HFFc6 (cell line): ENCODE data around the gene TXLNG. TPM values are rescaled to one million over a fixed set of nuclear protein-coding genes. Genes with fewer than 3 reads are reported as not detected.

Experiments
- DNase-seq: peaks from one replicate; pipeline ENCODE4 v3.0.0-alpha.2; 2018
- H3K27ac Mint-ChIP-seq: 2 replicates; pipeline ENCODE4 v1.8.0; 2020; ENCODE audit warnings: mild to moderate bottlenecking, mixed read lengths
- H3K27me3 Mint-ChIP-seq: 2 replicates; pipeline ENCODE4 v1.8.0; 2021; ENCODE audit warnings: mild to moderate bottlenecking, moderate library complexity, mixed read lengths; ENCODE audit not compliant: insufficient read depth
- H3K36me3 Mint-ChIP-seq: 2 replicates; pipeline ENCODE4 v1.8.0; 2021; ENCODE audit warnings: low read depth, mixed read lengths
- H3K4me1 Mint-ChIP-seq: 2 replicates; pipeline ENCODE4 v1.8.0; 2020; ENCODE audit warnings: low read depth, mixed read lengths
- H3K4me3 Mint-ChIP-seq: 2 replicates; pipeline ENCODE4 v1.8.0; 2020; ENCODE audit warnings: mild to moderate bottlenecking, moderate library complexity, mixed read lengths
- H3K9me3 Mint-ChIP-seq: 2 replicates; pipeline ENCODE4 v1.8.0; 2020; ENCODE audit warnings: mild to moderate bottlenecking, mixed read lengths
- total RNA-seq, 6 experiments: library from RNA; stranded (reverse); fragmentation: NEBNext Ultra II Directional; extraction: Animal tissue kit (Norgen Biotek cat#: 25700); gene quantifications; 2 replicates in 1 of 6; 3 replicates in 5 of 6; pipeline ENCODE4 v1.2.3, GENCODE V29; 2021
- TF ChIP-seq, protein P1 (sequence below): fragments of 200-600 bp; sonication (generic); IDR thresholded peaks from 2 replicates; pipeline ENCODE4 v1.5.0; 2021; ENCODE audit warnings: antibody characterized with exemption, mild to moderate bottlenecking

TXLNG gene
- total RNA-seq, 6 experiments from 2014 or later, result 6.8 to 7.8 (median 7.1) TPM

- TF ChIP-seq, protein P1, sequence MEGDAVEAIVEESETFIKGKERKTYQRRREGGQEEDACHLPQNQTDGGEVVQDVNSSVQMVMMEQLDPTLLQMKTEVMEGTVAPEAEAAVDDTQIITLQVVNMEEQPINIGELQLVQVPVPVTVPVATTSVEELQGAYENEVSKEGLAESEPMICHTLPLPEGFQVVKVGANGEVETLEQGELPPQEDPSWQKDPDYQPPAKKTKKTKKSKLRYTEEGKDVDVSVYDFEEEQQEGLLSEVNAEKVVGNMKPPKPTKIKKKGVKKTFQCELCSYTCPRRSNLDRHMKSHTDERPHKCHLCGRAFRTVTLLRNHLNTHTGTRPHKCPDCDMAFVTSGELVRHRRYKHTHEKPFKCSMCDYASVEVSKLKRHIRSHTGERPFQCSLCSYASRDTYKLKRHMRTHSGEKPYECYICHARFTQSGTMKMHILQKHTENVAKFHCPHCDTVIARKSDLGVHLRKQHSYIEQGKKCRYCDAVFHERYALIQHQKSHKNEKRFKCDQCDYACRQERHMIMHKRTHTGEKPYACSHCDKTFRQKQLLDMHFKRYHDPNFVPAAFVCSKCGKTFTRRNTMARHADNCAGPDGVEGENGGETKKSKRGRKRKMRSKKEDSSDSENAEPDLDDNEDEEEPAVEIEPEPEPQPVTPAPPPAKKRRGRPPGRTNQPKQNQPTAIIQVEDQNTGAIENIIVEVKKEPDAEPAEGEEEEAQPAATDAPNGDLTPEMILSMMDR, result no peak
- Mint-ChIP-seq H3K36me3 (peaks cover 9% of the 10 kb centered on the region), H3K27me3 (no peaks in the 10 kb centered on the region), H3K4me3 (no peak overlapping the region), H3K27ac (no peak overlapping the region; the same call in none of the 2 replicates), H3K4me1 (peaks cover 11% of the 10 kb centered on the region), H3K9me3 (no peaks in the 10 kb centered on the region)
- no peak for DNase-seq
These were observed 33.4 kb downstream of the TXLNG start for GRCh38 chrX:16819634-16820033.

DNA sequence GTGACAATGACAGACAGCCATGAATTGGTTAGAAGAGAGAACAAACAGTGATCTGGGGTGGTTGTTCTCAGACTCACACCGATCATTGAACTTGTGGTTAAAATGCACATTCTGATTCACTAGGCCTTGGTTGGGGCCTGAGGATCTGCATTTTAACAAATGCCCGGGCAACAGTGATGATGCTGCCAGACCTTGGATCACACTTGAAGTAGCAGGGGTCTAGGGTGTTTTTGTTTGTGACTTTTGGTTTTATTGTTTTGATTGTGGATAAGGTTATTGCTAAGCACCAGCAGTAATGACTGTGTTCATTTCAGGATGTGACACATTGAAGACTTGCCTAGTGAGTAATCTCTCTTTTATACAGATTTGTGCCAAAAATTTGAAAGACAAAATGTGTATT is 36.5 kb downstream of the TXLNG start:
- peak; percentile 68 for DNase-seq
- H3K27ac Mint-ChIP-seq, result peak overlapping the region; percentile 98
- TF ChIP-seq, protein P1, result no peak
- H3K4me3 Mint-ChIP-seq, result peak overlapping the region; percentile 48; the same call in 1 of the 2 replicates
- peaks cover 34% of the 10 kb centered on the region for H3K4me1 Mint-ChIP-seq
- H3K9me3 Mint-ChIP-seq, result no peaks in the 10 kb centered on the region
- H3K36me3 Mint-ChIP-seq, result peaks cover 9% of the 10 kb centered on the region
- H3K27me3 Mint-ChIP-seq, result no peaks in the 10 kb centered on the region; the same call in 1 of the 2 replicates

- peaks cover 9% of the 10 kb centered on the region for H3K36me3 Mint-ChIP-seq
- H3K9me3 Mint-ChIP-seq, result no peaks in the 10 kb centered on the region
- H3K27me3 Mint-ChIP-seq, result no peaks in the 10 kb centered on the region; the same call in 1 of the 2 replicates
- DNase-seq, result peak; percentile 18
- H3K27ac Mint-ChIP-seq, result peak overlapping the region; percentile 61
- TF ChIP-seq, protein P1, result no peak
- H3K4me3 Mint-ChIP-seq, result no peak overlapping the region
- peaks cover 36% of the 10 kb centered on the region for H3K4me1 Mint-ChIP-seq
These were observed 39.2 kb downstream of the TXLNG start for GRCh38 chrX:16825264-16826035.

DNA sequence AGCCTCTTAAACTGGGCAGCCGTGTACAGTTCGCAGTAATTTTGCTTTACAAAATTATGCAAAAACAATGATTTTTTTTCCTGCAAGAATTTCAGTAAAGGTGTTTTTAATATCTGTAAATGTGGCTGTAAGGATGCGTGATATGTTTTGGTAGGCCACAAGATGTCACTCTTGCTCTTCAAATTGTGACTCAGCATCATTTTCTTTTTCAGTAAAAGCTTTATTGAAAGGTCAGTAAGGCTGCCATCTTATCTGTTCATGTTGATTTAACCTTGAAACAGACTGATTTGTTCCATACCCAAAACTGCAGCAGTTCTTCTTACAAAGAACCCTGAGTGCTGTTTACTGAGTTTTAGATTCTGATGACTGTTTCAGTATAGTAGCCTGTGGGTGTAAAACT is 39.9 kb downstream of the TXLNG start:
- TF ChIP-seq, protein P1, result peak; percentile 73
- Mint-ChIP-seq H3K36me3 (peaks cover 9% of the 10 kb centered on the region), H3K4me1 (peaks cover 36% of the 10 kb centered on the region), H3K27me3 (no peaks in the 10 kb centered on the region; the same call in 1 of the 2 replicates), H3K4me3 (no peak overlapping the region), H3K27ac (peak overlapping the region; percentile 43; the same call in 1 of the 2 replicates), H3K9me3 (no peaks in the 10 kb centered on the region)
- peak; percentile 44 for DNase-seq

- Mint-ChIP-seq H3K36me3 (peaks cover 8% of the 10 kb centered on the region), H3K27me3 (no peaks in the 10 kb centered on the region; the same call in 1 of the 2 replicates), H3K4me1 (peaks cover 38% of the 10 kb centered on the region), H3K9me3 (no peaks in the 10 kb centered on the region), H3K4me3 (no peak overlapping the region), H3K27ac (peak overlapping the region; percentile 77)
- TF ChIP-seq, protein P1, result no peak
- peak; percentile 8 for DNase-seq
These were observed 41.0 kb downstream of the TXLNG start for GRCh38 chrX:16827225-16827624.
